HG03575 (cell line): ENCODE measurements around the gene STOML1.

Experiments used
- ATAC-seq: cut with Tn5 transposase; IDR thresholded peaks from one replicate; pipeline ENCODE4 v1.9.1; 2021; ENCODE audit not compliant: unreplicated experiment, insufficient number of reproducible peaks, low FRiP score; ENCODE audit errors: extremely low read depth

Gene STOML1

GRCh38 chr15:73991726-73992593 is at the start of gene STOML1:
TSS of gene STOML1 (minus strand) at chr15:73992295. CDS start at chr15:73992223, 72 bp downstream.
- peak; percentile 25 for ATAC-seq

GRCh38 chr15:74041311-74041756 is 49.2 kb upstream of the STOML1 start:
- ATAC-seq: no peak

GRCh38 chr15:74040109-74040850 is 48.2 kb upstream of the STOML1 start:
- no peak for ATAC-seq

- no peak for ATAC-seq
Measured at GRCh38 chr15:74039656-74040010, 47.5 kb upstream of the STOML1 start.

GRCh38 chr15:74038707-74039655 is 46.9 kb upstream of the STOML1 start:
- ATAC-seq: no peak

GRCh38 chr15:74037171-74038117 is 45.3 kb upstream of the STOML1 start:
- ATAC-seq: no peak

GRCh38 chr15:74036271-74037170 is 44.4 kb upstream of the STOML1 start:
- no peak for ATAC-seq

GRCh38 chr15:74035121-74036017 is 43.3 kb upstream of the STOML1 start:
- ATAC-seq: no peak

GRCh38 chr15:74034206-74034755 is 42.2 kb upstream of the STOML1 start:
- ATAC-seq: no peak

- no peak for ATAC-seq
Measured at GRCh38 chr15:74032606-74033561, 40.8 kb upstream of the STOML1 start.

- no peak for ATAC-seq
Measured at GRCh38 chr15:74032046-74032445, 40.0 kb upstream of the STOML1 start.

- ATAC-seq: no peak
Measured at GRCh38 chr15:74028646-74029045, 36.6 kb upstream of the STOML1 start.

- ATAC-seq: no peak
Measured at GRCh38 chr15:74027688-74028087, 35.6 kb upstream of the STOML1 start.

GRCh38 chr15:74025436-74025835 is 33.3 kb upstream of the STOML1 start:
- no peak for ATAC-seq

GRCh38 chr15:74024687-74025086 is 32.6 kb upstream of the STOML1 start:
- no peak for ATAC-seq
